Lower leg skin (tissue), 4 donors: ENCODE measurements around the gene ARHGAP45. TPM values are rescaled to one million over a fixed set of nuclear protein-coding genes. Genes with fewer than 3 reads are reported as not detected.

Experiments
- DNase-seq, 2 donors: peaks; one replicate each; pipeline ENCODE4 v3.0.0-alpha.2; 2019; ENCODE audit warnings: low spot score in 2 of 2
- H3K4me3 ChIP-seq: fragments of 200-600 bp; sonication (generic); 2 replicates; pipeline ENCODE4 v1.5.1; 2017; ENCODE audit warnings: mild to moderate bottlenecking, low read depth; ENCODE audit not compliant: poor library complexity, severe bottlenecking
- POLR2A ChIP-seq, 2 donors: fragments of 450-650 bp; IDR thresholded peaks; one replicate each; pipeline ENCODE4 v1.6.1; 2016 to 2017; ENCODE audit warnings: antibody characterized with exemption in 2 of 2, mild to moderate bottlenecking in 1 of 2, moderate library complexity in 1 of 2
- WGBS, 2 donors: methylation state at CpG; one replicate each; pipeline ENCODE4 v1.1.5; 2018; 5-methylcytosine and 5-hydroxymethylcytosine counted together
- intact Hi-C: fragments of 100-400 bp; cut with DNase I; formaldehyde crosslinking; loops from one replicate; pipeline ENCODE4 v1.15.0; 2023; ENCODE audit warnings: low total_unique reads
- total RNA-seq, 4 donors: library from RNA; depleted of rRNA; stranded (reverse); fragments of >200 nt; gene quantifications; one replicate each; pipeline ENCODE4 v1.1.0, GENCODE V29; 2016
- TF ChIP-seq, protein P1 (sequence below), 3 donors: fragments of 450-650 bp; IDR thresholded peaks; one replicate each; pipeline ENCODE4 v1.5.1; 2016; ENCODE audit warnings: antibody characterized with exemption in 3 of 3, mild to moderate bottlenecking in 3 of 3, moderate library complexity in 2 of 3

Gene ARHGAP45
- total RNA-seq, 4 donors from 2014 or later, result 12.4 to 36.0 (median 14.4) TPM

DNA sequence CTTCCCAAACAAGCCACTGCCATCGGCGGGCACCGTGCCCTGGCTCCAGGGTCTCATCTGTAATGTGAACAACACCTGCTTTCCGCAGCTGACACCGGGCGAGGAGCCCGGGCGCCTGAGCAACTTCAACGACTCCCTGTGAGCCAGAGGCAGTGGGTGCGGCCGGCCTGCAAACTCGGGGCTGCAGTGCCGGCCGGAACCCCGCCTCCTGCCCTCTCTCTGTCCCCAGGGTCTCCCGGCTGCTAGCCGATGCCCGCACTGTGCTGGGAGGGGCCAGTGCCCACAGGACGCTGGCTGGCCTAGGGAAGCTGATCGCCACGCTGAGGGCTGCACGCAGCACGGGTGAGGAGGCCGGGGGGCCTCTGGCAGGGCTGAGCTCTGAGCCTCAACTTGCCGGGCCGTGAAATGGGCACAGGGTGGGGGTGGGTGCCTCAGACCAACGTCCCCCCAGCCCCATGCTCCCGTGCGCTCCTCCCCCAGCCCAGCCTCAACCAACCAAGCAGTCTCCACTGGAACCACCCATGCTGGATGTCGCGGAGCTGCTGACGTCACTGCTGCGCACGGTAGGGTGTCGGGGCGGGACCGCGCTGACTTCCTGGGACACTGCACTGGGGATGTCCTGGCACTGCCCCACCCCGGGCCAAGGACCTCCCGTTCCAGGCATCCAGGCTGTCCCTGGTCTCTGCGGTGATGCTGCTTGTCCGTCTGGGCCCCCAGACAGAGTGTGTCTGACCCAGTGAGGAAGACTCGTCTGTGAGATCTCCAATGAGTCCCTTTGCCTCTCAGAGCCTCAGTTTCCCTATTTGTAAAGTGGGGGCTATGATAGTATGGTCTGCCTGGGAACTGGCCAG, 24.9 kb upstream of the ARHGAP45 start:
- DNase-seq, result peak; percentile 79 to 95
- intact Hi-C loops, result no loop called here
- H3K4me3 ChIP-seq, result no peak overlapping the region
- TF ChIP-seq, protein P1, sequence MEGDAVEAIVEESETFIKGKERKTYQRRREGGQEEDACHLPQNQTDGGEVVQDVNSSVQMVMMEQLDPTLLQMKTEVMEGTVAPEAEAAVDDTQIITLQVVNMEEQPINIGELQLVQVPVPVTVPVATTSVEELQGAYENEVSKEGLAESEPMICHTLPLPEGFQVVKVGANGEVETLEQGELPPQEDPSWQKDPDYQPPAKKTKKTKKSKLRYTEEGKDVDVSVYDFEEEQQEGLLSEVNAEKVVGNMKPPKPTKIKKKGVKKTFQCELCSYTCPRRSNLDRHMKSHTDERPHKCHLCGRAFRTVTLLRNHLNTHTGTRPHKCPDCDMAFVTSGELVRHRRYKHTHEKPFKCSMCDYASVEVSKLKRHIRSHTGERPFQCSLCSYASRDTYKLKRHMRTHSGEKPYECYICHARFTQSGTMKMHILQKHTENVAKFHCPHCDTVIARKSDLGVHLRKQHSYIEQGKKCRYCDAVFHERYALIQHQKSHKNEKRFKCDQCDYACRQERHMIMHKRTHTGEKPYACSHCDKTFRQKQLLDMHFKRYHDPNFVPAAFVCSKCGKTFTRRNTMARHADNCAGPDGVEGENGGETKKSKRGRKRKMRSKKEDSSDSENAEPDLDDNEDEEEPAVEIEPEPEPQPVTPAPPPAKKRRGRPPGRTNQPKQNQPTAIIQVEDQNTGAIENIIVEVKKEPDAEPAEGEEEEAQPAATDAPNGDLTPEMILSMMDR (IDR thresholded peaks at IDR 0.05), result no peak
- TF ChIP-seq POLR2A (IDR thresholded peaks at IDR 0.05), result no peak
- WGBS, 2 donors, result 19 to 29% methylated on average over 37 to 40 of the region's 43 CpGs

DNA sequence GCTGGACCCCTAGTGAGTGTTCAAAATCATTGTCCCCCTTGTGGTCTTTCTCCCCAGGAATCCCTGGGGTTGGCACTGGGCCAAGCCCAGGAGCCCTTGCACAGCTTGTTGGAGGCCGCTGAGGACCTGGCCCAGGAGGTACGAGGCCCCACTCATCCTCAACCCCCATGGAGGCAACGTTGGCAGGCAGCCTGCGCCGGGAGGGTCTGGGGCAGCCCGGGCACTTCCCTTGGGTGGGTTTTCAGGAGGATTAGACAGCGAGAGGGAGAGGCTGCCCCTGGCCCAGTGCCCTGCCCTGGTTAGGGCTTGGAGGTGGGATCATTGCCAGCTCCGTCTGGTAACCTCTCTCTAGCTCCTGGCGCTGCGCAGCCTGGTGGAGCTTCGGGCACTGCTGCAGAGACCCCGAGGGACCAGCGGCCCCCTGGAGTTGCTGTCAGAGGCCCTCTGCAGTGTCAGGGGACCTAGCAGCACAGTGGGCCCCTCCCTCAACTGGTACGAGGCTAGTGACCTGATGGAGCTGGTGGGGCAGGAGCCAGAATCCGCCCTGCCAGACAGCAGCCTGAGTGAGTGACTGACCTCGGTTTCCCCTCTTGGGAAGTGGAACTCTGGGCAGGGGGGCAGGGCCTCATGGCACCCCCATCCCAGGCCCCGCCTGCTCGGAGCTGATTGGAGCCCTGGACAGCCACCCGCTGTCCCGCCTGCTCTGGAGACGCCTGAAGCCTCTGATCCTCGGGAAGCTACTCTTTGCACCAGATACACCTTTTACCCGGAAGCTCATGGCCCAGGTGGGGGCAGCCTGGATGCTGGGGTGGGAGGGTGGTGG, 24.1 kb upstream of the ARHGAP45 start:
- DNase-seq, result no peak
- 33 to 42% methylated on average over 20 to 23 of the region's 23 CpGs for WGBS, 2 donors
- intact Hi-C loops, result no loop called here
- no peak overlapping the region for H3K4me3 ChIP-seq
- no peak for TF ChIP-seq POLR2A (IDR thresholded peaks at IDR 0.05)
- TF ChIP-seq, protein P1 (IDR thresholded peaks at IDR 0.05), result no peak

DNA sequence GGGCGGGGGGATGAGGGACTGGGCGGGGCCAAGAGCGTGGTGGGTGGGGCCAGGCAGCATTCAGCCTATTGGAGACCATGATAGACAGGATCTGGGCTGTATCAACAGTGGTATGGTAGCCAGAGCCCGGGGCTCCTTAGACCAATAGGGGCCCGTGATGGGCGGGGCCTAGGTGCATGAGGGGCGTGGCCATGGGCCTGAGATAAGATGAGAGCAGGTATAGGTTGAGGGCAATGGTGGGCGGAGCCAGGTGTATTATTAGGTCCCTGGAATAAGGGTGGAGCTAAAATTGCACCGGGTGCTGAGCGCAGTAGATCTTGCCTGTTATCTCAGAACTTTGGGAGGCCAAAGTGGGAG, 21.7 kb upstream of the ARHGAP45 start:
- intact Hi-C loops, result no loop called here
- no peak overlapping the region for H3K4me3 ChIP-seq
- WGBS, 2 donors, result 71 to 76% methylated on average over 10 of the region's 10 CpGs
- no peak for DNase-seq
- TF ChIP-seq POLR2A (IDR thresholded peaks at IDR 0.05), result no peak
- TF ChIP-seq, protein P1 (IDR thresholded peaks at IDR 0.05), result no peak

DNA sequence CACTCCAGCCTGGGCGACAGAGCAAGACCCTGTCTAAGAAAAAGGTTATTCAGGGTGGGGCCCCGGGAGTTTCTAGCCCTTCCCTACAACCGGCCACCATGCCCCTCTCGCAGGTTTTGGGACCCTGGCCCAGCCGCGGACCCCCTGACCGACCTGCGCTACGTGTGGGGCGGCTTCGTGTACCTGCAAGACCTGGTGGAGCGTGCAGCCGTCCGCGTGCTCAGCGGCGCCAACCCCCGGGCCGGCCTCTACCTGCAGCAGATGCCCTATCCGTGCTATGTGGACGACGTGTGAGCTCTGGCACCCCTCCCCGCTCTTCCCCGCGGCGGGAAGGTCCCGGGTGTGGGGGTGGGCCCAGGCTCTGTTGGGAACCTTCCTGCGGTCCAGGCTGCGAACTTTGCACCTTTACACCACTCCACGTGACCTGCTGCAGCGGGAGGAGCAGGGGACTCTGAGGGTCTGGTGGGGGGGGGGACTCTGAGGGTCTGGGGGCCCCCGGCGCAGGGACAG, 20.8 kb upstream of the ARHGAP45 start:
- 91 to 98% methylated on average over 29 to 33 of the region's 33 CpGs for WGBS, 2 donors
- TF ChIP-seq POLR2A (IDR thresholded peaks at IDR 0.05), result no peak
- TF ChIP-seq, protein P1 (IDR thresholded peaks at IDR 0.05), result no peak
- intact Hi-C loops, result no loop called here
- no peak overlapping the region for H3K4me3 ChIP-seq
- DNase-seq, result no peak

DNA sequence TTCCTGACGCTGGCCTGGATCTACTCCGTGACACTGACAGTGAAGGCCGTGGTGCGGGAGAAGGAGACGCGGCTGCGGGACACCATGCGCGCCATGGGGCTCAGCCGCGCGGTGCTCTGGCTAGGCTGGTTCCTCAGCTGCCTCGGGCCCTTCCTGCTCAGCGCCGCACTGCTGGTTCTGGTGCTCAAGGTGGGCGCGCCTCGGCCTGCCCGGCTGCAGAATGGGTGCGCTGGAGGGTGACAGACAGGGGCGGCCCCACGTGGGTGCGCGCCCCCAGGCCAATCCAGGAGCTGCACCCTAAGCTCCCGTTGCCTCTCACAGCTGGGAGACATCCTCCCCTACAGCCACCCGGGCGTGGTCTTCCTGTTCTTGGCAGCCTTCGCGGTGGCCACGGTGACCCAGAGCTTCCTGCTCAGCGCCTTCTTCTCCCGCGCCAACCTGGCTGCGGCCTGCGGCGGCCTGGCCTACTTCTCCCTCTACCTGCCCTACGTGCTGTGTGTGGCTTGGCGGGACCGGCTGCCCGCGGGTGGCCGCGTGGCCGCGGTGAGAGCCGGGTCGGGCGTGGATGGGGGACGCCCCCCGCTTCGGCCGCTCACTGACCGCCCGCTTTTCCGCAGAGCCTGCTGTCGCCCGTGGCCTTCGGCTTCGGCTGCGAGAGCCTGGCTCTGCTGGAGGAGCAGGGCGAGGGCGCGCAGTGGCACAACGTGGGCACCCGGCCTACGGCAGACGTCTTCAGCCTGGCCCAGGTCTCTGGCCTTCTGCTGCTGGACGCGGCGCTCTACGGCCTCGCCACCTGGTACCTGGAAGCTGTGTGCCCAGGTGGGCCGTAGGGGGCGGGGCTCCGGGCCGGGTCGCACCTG, 19.9 kb upstream of the ARHGAP45 start:
- WGBS, 2 donors, result 88 to 89% methylated on average over 51 to 68 of the region's 77 CpGs
- intact Hi-C loops, result no loop called here
- no peak overlapping the region for H3K4me3 ChIP-seq
- TF ChIP-seq POLR2A (IDR thresholded peaks at IDR 0.05), result no peak
- TF ChIP-seq, protein P1 (IDR thresholded peaks at IDR 0.05), result no peak
- DNase-seq, result no peak
